Hepatocyte (in vitro differentiated cells): ENCODE measurements around the gene SRM.

Source experiments
- CTCF ChIP-seq: fragments of 200-600 bp; sonication (generic); IDR thresholded peaks from 2 replicates; pipeline ENCODE4 v1.5.1; 2016; ENCODE audit warnings: antibody characterized with exemption, mild to moderate bottlenecking; ENCODE audit not compliant: poor library complexity
- EZH2 ChIP-seq: fragments of 200-600 bp; sonication (generic); IDR thresholded peaks from 2 replicates; pipeline ENCODE4 v1.6.1; 2016; ENCODE audit warnings: antibody characterized with exemption, mild to moderate bottlenecking, borderline replicate concordance

- TF ChIP-seq CTCF (no peak), EZH2 (no peak)
Observed at GRCh38 chr1:11026903-11027302, 32.9 kb downstream of the SRM start.
